ENCODE measurements around the gene HPDL.

The HPDL gene

GRCh38 chr1:45325851-45326506, 716 bp upstream of the HPDL start:
- DNase-seq = peak in 4 of 14 donors; percentile 8 to 42 (median 24)

DNA sequence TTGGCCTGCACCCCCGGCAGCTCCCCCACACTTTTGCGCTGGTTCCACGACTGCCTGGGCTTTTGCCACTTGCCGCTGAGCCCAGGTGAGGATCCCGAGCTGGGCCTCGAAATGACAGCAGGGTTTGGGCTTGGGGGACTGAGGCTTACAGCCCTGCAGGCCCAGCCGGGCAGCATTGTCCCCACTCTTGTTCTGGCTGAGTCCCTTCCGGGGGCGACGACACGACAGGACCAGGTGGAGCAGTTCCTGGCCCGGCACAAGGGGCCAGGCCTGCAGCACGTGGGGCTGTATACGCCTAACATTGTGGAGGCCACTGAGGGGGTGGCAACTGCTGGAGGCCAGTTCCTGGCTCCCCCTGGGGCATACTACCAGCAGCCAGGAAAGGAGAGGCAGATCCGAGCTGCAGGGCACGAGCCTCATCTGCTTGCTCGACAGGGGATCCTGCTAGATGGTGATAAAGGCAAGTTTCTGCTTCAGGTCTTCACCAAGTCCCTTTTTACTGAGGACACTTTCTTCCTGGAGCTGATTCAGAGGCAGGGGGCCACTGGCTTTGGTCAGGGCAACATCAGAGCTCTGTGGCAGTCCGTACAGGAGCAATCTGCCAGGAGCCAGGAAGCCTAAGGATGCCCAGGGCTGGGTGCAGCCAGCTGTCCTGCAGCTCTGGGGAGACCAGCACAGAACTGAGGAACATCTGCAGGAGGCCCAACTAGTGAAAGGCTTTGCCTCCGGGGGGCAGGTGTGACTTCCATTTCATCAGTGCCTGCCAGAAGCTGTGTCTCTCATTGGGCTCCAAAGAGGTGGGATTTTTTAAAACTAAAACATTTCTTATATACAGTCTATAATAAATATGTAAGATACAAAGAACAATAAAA, 1.2 kb downstream of the HPDL start:
- DNase-seq = peak in 2 of 14 donors; percentile 25 to 34

DNA sequence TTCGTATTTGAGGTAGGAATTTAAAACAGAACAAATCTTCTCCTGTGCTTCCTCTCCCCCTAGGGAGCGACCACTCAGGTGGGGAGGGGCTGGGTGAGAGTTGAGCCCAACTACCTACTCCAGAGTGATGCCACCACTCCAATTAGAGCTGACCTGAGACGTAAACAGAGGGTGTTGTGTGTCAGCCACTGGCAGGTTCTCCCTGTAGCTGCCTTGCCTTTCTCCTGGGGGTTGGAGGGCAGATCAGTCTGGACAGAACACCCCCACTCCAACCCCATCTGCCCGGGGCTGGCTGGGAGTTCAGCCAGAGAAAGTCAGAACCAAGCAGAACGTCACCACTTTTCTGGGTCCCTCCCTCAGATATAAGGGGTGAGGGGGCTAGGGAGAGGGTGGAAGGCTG, 2.0 kb downstream of the HPDL start:
- peak in 1 of 14 donors; percentile 4 for DNase-seq

DNA sequence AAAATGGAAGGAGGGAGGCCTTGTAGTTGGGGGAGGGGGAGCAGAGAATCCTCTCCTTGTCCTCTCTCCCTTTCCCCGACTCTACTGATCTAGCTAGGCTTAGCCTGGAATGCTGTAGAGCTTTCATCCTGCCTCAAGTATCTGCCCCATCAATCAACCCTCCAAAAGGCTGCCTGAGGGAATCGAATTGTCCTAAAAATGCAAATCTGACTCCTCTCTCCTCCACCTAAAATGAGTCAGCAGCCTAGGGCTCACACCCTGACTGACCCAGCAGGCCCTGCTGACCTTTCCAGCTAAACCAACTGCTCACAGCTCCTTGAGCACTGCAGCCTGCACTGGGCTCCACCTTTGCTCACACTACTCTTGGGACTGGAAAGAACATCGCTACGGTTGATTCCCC, 2.8 kb downstream of the HPDL start:
- DNase-seq = no peak

- no peak for DNase-seq
Measured at GRCh38 chr1:45331436-45332345, 5.0 kb downstream of the HPDL start.

- no peak for DNase-seq
Measured at GRCh38 chr1:45332346-45332720, 5.6 kb downstream of the HPDL start.

DNA sequence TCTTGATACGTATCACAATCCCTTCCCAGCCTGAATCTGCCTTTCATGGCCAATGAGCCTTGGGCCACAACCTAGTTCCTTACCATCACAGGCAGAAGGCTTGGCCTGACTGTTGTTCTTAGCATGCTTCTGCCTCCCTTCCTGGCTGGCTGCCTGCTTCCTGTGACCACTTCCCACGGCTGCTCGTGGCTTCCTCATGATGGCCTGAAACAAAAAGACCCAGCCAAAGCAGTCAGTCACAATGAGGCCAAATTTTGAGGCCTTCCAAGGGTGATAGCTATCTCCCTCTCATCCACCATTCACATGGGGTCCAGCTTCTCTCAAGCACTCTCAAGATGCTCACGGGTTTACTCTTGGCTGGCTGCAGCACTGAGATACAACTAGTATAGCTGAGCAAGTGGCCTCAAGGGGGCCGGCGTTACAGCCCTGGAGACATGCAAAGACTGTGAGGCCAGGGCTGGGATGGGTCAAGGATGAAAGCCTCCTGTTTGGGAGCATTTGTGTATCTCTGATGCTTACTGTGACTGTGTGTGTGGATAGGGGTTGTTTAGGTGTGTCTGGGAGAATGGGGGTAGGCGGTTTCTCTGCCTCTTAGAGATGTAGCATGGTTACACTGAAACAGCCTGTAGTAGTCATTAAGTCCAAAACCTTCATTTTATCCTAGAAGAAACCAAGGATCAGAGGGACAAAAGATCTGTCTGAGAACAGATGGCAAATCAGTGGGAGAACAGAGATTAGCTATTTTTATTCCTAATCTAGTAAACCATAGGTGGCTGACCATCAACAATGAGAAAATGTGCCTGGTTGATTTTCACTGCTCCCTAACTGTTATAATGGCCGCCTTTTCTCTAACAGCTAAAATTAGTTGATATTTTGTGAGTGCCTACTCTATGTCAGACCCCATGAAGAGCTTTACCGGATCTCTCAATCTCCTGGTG, 7.9 kb downstream of the HPDL start:
- DNase-seq = peak in 7 of 14 donors; percentile 6 to 90 (median 22)

- DNase-seq = no peak
Measured at GRCh38 chr1:45335855-45336324, 9.2 kb downstream of the HPDL start.

GRCh38 chr1:45337630-45338325, 11.1 kb downstream of the HPDL start:
- no peak for DNase-seq

DNA sequence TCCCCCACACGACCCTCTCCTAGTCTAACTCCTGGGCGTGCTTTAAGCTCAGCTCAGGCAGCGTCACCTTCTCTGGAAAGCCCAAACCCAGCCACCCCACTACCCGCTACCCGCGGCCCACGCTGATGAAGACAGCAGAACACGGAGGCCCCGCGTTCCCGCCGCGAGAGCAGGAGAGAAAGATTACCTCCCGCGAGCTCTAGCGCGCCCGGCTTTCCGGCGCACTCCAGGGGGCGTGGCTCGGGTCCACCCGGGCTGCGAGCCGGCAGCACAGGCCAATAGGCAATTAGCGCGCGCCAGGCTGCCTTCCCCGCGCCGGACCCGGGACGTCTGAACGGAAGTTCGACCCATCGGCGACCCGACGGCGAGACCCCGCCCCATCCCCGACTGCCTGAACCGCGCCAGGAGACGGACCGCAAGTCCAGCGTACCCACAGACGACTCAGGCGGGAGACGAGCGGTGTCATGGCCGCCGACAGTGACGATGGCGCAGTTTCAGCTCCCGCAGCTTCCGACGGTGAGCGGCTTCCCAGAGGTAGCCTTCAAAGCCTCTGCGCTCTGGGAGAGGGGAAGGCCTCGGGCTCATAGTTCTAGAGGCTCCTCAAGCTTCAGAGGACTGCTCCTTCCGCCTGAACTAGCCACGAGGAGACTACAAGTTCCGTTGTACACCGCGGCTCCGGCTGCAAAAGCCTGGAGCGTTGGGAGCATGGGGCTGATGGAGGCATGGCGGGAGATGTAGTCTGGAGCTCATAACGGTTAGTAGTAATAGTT, 13.3 kb downstream of the HPDL start, which contains the start of the genes MUTYH and TOE1:
Gene MUTYH, minus strand, starts transcription at position 652 of the 770 bp plus-strand sequence. CDS start 5,935 bp downstream, outside the sequence.
Gene TOE1, plus strand, starts transcription at position 382 of the 770 bp plus-strand sequence. Its CDS starts 83 bp downstream, at position 465.
- DNase-seq = peak; percentile 26 to 93 (median 86)

- peak in 1 of 14 donors; percentile 32 for DNase-seq
Measured at GRCh38 chr1:45340816-45341466, 14.2 kb downstream of the HPDL start.

- no peak for DNase-seq
Measured at GRCh38 chr1:45344499-45344898, 17.8 kb downstream of the HPDL start.

GRCh38 chr1:45345014-45345413, 18.3 kb downstream of the HPDL start:
- no peak for DNase-seq

DNA sequence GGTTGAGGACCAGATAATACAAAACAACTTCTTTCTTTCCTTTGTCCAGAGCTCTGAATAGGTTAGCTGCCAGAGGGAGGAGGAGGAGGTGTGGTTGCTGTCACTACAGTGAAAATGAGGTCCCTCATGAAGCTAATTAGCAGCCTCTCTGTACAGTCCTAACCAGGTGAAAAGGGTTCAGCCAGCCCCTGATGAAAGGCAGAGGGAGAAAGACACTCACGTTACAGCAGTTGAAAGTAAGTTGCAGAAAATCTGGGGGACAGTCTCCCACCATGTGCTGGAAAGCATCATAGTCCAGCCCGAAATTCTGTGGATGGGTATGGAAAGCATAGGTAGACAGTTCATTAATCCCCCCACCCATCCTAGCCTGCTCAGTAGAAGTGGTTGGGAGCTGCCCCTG, 19.8 kb downstream of the HPDL start:
- no peak for DNase-seq

GRCh38 chr1:45348020-45348419, 21.3 kb downstream of the HPDL start:
- no peak for DNase-seq

DNA sequence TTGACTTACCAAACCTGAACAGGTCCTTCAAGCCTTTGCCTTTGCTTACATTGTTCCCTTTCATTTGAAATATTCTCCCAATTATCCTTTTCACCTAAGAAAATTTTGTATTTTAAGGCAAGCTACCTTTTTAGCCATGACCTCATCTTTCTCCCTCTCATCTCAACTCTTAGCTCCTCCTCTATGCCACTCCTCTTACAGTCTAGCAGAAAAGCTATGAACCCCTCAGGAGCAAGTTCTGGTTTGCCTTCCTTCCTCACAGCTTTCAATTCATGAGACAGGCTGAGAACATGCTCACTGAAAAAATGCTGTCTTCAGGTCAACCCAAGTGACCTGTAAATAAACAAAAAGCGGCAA, 21.9 kb downstream of the HPDL start:
- DNase-seq = no peak

- peak in 5 of 14 donors; percentile 19 to 97 (median 36) for DNase-seq
Measured at GRCh38 chr1:45348966-45349677, 22.4 kb downstream of the HPDL start.

GRCh38 chr1:45351508-45351907, 24.8 kb downstream of the HPDL start:
- no peak for DNase-seq
